Measurements from ENCODE around the gene PRKCH.

Gene PRKCH

DNA sequence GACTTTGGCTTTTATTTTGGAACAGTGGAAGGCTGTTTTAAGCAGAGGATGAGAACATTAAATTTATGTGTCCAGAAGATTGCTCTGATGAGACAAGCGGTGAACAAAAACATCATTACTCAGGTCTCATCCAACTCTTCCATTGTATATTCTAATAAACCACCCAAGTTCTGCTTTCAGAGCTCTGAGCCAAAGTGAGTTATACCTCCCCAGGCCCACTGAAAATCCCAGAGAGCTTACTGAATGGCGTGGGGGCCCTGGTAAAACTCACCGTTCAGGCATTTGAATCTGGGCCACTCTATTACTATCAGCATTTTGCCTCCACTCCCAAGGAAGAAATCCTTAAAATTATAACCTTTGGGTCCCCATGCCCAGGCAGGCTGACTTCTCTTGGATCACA lies 251.9 kb downstream of the PRKCH start:
- Histone ChIP-seq H3K4me3 (ENCODE audit: insufficient read depth, low read length, poor library complexity, severe bottlenecking) (no peak overlapping the region), H3K27ac (ENCODE audit: low read depth, low read length) (no peak overlapping the region), H3K9me3 (ENCODE audit: insufficient read depth, low read length) (no peaks in the 10 kb centered on the region), H3K9ac (ENCODE audit: low read length) (no peak overlapping the region), H4K20me1 (ENCODE audit: low read depth, low read length) (no peaks in the 10 kb centered on the region), H3F3A (ENCODE audit: insufficient read depth) (no peaks in the 10 kb centered on the region), H3K27me3 (ENCODE audit: low read length) (no peaks in the 10 kb centered on the region), H2AFZ (ENCODE audit: low read depth, low read length, severe bottlenecking) (no peak overlapping the region), H3K79me2 (ENCODE audit: insufficient read depth, low read length) (no peaks in the 10 kb centered on the region), H3K9me2 (replicated peaks; ENCODE audit: insufficient read depth, low read length) (no peaks in the 10 kb centered on the region), H3K4me2 (ENCODE audit: low read depth, low read length, poor library complexity, severe bottlenecking) (no peak overlapping the region), H3K36me3 (ENCODE audit: low read length) (no peaks in the 10 kb centered on the region)
- TF ChIP-seq, protein P1, sequence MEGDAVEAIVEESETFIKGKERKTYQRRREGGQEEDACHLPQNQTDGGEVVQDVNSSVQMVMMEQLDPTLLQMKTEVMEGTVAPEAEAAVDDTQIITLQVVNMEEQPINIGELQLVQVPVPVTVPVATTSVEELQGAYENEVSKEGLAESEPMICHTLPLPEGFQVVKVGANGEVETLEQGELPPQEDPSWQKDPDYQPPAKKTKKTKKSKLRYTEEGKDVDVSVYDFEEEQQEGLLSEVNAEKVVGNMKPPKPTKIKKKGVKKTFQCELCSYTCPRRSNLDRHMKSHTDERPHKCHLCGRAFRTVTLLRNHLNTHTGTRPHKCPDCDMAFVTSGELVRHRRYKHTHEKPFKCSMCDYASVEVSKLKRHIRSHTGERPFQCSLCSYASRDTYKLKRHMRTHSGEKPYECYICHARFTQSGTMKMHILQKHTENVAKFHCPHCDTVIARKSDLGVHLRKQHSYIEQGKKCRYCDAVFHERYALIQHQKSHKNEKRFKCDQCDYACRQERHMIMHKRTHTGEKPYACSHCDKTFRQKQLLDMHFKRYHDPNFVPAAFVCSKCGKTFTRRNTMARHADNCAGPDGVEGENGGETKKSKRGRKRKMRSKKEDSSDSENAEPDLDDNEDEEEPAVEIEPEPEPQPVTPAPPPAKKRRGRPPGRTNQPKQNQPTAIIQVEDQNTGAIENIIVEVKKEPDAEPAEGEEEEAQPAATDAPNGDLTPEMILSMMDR (IDR thresholded peaks at IDR 0.05; ENCODE audit: insufficient read depth, low read length, poor library complexity, severe bottlenecking): no peak
- TF ChIP-seq EZH2phosphoT487 (conservative IDR thresholded peaks at IDR 0.05; ENCODE audit: low read length): no peak

- TF ChIP-seq EZH2phosphoT487 (conservative IDR thresholded peaks at IDR 0.05; ENCODE audit: low read length): no peak
- TF ChIP-seq, protein P1 (IDR thresholded peaks at IDR 0.05; ENCODE audit: insufficient read depth, low read length, poor library complexity, severe bottlenecking): no peak
- no peaks in the 10 kb centered on the region for H3F3A ChIP-seq (ENCODE audit: insufficient read depth)
- H3K9me2 ChIP-seq (replicated peaks; ENCODE audit: insufficient read depth, low read length): no peaks in the 10 kb centered on the region
- no peak overlapping the region for H3K4me2 ChIP-seq (ENCODE audit: low read depth, low read length, poor library complexity, severe bottlenecking)
- H3K4me3 ChIP-seq (ENCODE audit: insufficient read depth, low read length, poor library complexity, severe bottlenecking): no peak overlapping the region
- H3K9me3 ChIP-seq (ENCODE audit: insufficient read depth, low read length): no peaks in the 10 kb centered on the region
- no peak overlapping the region for H2AFZ ChIP-seq (ENCODE audit: low read depth, low read length, severe bottlenecking)
- H4K20me1 ChIP-seq (ENCODE audit: low read depth, low read length): no peaks in the 10 kb centered on the region
- no peaks in the 10 kb centered on the region for H3K79me2 ChIP-seq (ENCODE audit: insufficient read depth, low read length)
- no peak overlapping the region for H3K9ac ChIP-seq (ENCODE audit: low read length)
- H3K27me3 ChIP-seq (ENCODE audit: low read length): no peaks in the 10 kb centered on the region
- H3K27ac ChIP-seq (ENCODE audit: low read depth, low read length): no peak overlapping the region
- H3K36me3 ChIP-seq (ENCODE audit: low read length): no peaks in the 10 kb centered on the region
Observed at GRCh38 chr14:61573748-61574513, 252.6 kb downstream of the PRKCH start.

DNA sequence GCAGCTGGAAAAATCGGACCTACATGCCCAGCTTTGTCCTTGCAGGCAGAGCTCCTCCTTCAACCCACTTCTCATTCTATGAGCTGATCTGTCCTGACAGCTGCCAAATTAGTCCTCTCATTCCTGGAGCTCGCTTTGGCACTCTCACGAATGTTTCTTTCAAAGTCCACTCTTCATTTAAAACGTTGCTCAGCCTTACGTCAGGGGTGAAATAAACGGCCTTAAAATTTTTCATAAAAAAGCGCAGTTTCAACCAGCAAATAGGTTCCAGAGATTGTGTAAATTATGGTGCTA lies 253.1 kb downstream of the PRKCH start:
- Histone ChIP-seq H3F3A (ENCODE audit: insufficient read depth) (no peaks in the 10 kb centered on the region), H3K4me2 (ENCODE audit: low read depth, low read length, poor library complexity, severe bottlenecking) (no peak overlapping the region)

More for the DNA sequence above, 253.1 kb downstream of the PRKCH start:
- Histone ChIP-seq H3K79me2 (ENCODE audit: insufficient read depth, low read length) (no peaks in the 10 kb centered on the region), H3K27me3 (ENCODE audit: low read length) (no peaks in the 10 kb centered on the region), H3K9me2 (replicated peaks; ENCODE audit: insufficient read depth, low read length) (no peaks in the 10 kb centered on the region), H3K9ac (ENCODE audit: low read length) (no peak overlapping the region), H3K36me3 (ENCODE audit: low read length) (no peaks in the 10 kb centered on the region), H3K4me3 (ENCODE audit: insufficient read depth, low read length, poor library complexity, severe bottlenecking) (no peak overlapping the region), H4K20me1 (ENCODE audit: low read depth, low read length) (no peaks in the 10 kb centered on the region), H2AFZ (ENCODE audit: low read depth, low read length, severe bottlenecking) (no peak overlapping the region), H3K9me3 (ENCODE audit: insufficient read depth, low read length) (no peaks in the 10 kb centered on the region), H3K27ac (ENCODE audit: low read depth, low read length) (no peak overlapping the region)
- no peak for TF ChIP-seq EZH2phosphoT487 (conservative IDR thresholded peaks at IDR 0.05; ENCODE audit: low read length)
- TF ChIP-seq, protein P1 (IDR thresholded peaks at IDR 0.05; ENCODE audit: insufficient read depth, low read length, poor library complexity, severe bottlenecking): no peak

Data from SU-DHL-6 (cell line).